DMS153 (cell line): Measurements from ENCODE around the gene MAGEB16.

ENCODE experiments used
- DNase-seq: peaks from one replicate; lab custom pipeline; 2025; lab: John Stamatoyannopoulos, UW

The MAGEB16 gene

GRCh38 chrX:35798042-35798441 is at the start of gene MAGEB16:
MAGEB16 (plus strand) TSS chrX:35798342; CDS start chrX:35802197, 3,855 bp downstream.
- no peak for DNase-seq

DNA sequence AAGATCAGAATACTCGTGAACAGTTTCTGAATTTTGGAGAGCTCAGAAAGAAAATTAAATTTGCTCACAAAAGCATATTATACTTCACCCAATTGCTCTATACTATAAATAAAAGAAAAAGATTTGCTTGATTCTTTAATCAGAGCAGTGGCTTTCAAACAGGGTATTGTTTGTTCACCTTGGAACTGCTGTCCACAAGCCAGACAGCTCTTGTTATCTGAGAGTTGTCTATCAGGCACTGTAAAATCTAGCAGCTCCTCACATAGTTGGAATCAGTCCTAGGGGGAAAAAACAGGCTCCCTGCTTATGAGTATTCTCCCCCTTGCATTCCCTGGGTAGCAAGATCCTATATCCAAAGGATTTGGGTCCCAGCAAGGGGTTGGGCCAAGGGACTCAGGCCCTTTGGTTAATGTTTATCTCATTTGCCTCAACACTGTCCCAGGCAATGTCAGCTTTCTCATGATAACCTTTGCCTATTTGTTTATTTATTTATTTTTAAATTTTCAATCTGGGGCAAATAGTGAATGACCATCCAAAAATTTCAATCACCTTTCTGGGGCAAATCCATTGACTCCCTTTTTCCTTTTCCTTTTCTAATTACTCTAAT is 24.1 kb upstream of the MAGEB16 start:
- no peak for DNase-seq

DNA sequence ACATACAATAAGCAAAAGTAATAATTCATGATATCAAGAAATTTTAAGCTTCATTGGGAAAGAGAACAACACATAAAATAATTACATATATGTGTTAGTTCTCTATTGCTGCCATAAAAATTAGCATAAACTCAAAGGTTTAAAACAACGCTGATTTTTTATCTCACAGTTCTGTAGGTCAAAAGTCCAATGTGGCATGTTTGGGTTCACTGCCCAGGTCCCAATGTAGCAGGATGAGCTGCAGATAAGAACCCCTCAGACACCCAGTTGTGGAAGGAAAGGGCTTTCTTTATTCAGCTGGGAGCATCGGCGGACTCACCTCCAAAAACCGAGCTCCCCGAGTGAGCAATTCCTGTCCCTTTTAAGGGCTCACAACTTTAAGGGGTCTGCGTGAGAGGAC is 13.1 kb upstream of the MAGEB16 start:
- no peak for DNase-seq

DNA sequence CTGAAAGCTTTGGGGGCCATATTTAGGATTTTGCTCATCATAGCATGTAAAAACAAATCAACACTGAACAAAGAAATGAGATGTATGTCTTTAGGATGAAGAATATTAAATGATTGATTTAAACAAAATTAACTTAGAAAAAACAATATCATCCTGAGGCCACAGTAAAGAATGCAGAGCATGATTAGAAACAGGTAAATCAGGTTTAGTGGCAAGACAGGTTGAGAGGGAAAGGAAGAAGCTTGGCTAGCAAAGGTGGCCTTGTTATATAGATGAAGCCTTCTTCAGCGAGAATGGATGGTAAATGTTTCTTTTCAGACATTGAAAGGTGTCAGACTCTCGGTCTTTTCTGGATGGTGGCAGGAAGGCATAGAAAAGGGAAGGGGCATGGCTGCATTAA is 11.9 kb upstream of the MAGEB16 start:
- DNase-seq, result no peak

DNA sequence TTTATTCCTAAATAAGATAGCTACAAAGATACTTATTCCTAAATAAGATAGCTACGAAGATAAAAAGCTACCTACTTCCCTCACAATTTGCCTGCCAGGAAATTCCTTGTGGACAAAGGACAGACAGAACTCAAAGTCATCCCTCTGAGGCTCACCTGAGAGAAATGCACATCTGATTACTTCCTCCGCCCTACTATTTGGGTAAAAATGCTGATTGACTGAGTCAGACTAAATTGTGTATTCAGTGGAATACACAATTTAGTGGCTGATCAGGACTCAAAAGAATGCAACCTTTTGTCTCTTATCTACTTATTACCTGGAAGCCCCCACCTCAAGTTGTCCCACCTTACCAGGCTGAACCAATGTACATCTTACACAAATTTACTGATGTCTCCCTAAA is 10.3 kb upstream of the MAGEB16 start:
- DNase-seq, result no peak

DNA sequence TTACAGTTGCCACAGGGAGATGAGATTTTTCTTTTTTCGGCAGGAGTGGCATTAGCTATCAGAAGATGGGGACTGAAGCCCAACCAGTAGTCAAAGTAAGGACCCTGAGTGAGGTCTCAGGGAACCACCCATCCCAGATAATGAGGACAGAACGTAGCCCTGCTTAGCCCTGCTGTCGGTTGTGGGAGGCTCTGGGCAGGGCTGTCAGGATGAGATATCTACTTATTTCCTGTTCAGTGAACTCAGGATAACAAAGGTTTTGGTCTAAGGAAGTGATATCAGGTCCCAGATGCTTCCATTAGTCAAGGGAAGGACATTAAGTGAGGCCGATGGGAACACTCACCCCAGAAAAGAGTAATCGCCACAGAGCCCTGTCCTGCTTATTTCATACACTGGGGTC is 2.3 kb downstream of the MAGEB16 start:
- DNase-seq, result no peak

DNA sequence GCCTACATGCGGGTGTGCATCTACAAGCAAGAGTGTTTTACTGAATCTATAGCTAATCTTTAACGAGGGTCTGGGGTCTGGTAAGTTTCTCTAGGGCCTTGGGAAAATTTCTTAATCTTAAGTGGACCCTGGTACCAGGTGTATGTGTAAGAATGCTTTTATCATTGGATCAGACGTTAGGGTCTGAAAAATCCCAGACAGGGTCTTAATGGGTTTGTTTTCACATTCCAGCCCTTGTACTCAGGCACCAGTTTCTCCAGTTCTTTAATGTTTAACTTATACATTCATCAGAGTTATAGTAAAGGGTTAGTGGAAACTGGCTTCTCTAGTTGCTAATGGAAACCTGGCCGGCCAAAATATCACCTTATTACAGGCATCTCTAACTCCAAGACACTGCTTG is 11.6 kb downstream of the MAGEB16 start:
- no peak for DNase-seq

DNA sequence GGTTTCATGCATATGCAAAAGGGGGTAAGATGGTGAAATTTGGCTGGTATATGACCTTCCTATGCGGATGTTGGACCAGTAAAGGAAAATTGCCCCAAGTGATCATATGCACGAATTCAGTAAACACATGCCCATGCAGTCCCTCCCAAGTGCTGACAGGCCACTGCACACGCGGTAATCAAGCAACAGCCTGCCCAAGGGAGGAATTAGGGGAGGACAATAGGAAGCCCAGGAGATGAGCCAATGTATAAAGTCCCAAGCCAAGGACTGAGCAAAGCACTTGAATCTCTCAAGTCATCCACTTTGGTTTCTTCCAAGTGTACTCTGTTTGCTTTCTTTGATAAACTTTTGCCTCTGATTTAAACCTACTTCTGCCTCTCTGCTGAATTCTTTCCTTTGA is 21.1 kb downstream of the MAGEB16 start:
- DNase-seq, result no peak

DNA sequence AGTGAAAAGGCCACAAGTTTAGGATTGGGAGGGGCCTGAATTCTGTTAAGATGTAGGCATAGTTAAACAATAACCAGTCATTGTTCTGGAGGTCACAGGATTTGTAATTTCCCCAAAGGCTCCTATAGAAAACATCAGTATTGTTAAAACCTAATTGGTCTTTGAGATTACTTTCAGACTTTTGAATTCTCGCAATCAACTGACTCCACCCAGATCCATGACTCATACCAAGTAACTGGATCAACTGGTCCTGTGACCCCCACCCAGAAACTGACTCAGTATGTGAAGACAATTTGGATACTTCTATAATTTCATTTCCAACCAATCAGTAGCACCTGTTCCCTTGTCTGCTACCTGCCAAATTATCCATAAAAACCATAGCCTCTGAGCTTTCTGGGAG is 28.4 kb downstream of the MAGEB16 start:
- DNase-seq, result no peak

DNA sequence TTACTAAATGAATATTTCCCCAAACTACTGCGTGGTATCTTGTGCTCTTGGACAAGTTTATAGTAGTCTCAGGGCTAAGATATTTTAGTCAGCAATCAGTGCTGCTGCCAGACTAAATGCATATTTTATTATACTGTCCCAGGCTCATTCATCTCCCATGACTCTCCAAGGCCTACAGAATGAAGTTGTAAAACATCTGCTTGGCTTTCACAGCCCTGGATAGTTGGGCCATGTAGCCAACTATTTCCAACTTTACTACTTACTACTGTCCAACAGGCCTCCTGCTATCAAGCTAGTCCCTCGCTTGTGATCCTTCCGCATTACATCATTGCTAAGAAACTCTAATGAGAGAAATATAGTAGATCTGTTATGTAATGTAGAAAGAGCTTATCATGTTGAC is 31.4 kb downstream of the MAGEB16 start:
- DNase-seq, result no peak

DNA sequence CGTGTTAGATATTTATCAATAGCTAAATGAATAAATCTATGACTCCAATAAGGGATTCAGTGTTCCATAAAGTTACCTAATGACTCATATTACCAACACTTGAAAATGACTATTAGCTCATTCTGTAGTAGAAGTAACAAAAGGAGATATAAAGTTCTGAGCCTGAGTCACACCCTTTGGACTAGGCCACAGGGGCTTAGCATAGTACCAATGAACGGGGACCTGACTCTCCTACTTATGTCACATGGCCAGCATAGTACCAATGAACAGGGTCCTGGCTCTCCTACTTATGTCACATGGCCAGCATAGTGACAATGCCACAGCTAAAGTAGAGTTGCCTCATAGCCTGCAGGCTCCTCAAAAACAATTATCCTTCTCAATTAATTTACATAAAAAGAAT is 43.7 kb downstream of the MAGEB16 start:
- DNase-seq, result no peak

- no peak for DNase-seq
Measured at GRCh38 chrX:35842674-35843073, 44.5 kb downstream of the MAGEB16 start.

DNA sequence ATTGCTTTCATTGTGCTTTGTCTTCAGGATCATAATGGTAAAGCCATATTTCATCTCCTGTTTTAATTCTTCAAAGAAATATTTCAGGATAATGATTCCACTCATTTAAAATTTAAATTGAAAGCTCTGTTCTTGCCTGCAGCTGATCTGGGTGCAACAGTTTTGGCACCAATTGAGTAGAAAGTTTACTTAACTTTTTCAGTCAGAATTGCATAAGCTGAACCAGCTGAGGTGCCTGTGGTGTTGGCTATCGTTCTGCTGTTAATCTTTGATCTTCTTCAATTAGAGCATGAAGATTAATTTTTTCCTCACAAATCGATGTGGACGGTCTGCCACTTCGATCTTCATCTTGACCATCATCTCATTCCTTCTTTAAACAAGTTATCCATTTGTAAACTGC is 49.6 kb downstream of the MAGEB16 start:
- no peak for DNase-seq
